GM18873 (cell line): ENCODE data around the gene UBXN11.

ENCODE experiments used
- ATAC-seq: cut with Tn5 transposase; IDR thresholded peaks from one replicate; pipeline ENCODE4 v1.9.1; 2021; ENCODE audit warnings: mild to moderate bottlenecking, moderate library complexity, moderate number of reproducible peaks; ENCODE audit not compliant: unreplicated experiment, low FRiP score

The UBXN11 gene

GRCh38 chr1:26288311-26288941 is 18.0 kb downstream of the UBXN11 start:
- ATAC-seq: no peak

- ATAC-seq: no peak
Observed at GRCh38 chr1:26287811-26288210, 18.6 kb downstream of the UBXN11 start.

- no peak for ATAC-seq
Observed at GRCh38 chr1:26287033-26287711, 19.3 kb downstream of the UBXN11 start.

- no peak for ATAC-seq
Observed at GRCh38 chr1:26286064-26286416, 20.4 kb downstream of the UBXN11 start.

GRCh38 chr1:26285366-26286063 is 20.9 kb downstream of the UBXN11 start:
- ATAC-seq: no peak

- no peak for ATAC-seq
Observed at GRCh38 chr1:26284597-26285347, 21.7 kb downstream of the UBXN11 start.

GRCh38 chr1:26283871-26284596 is 22.4 kb downstream of the UBXN11 start:
- no peak for ATAC-seq

GRCh38 chr1:26283279-26283853 is 23.1 kb downstream of the UBXN11 start:
- no peak for ATAC-seq

- no peak for ATAC-seq
Observed at GRCh38 chr1:26282401-26282918, 24.0 kb downstream of the UBXN11 start.

- ATAC-seq: no peak
Observed at GRCh38 chr1:26281971-26282370, 24.5 kb downstream of the UBXN11 start.

GRCh38 chr1:26281091-26281958 is 25.1 kb downstream of the UBXN11 start:
- ATAC-seq: no peak

- no peak for ATAC-seq
Observed at GRCh38 chr1:26280333-26281042, 25.9 kb downstream of the UBXN11 start.

- ATAC-seq: no peak
Observed at GRCh38 chr1:26279456-26280332, 26.7 kb downstream of the UBXN11 start, which contains the start of gene SH3BGRL3. Gene SH3BGRL3, plus strand, starts transcription at chr1:26280086. Its CDS starts 70 bp downstream, at chr1:26280156.

GRCh38 chr1:26278724-26279455 is 27.5 kb downstream of the UBXN11 start:
- ATAC-seq: no peak

GRCh38 chr1:26278303-26278702 is 28.1 kb downstream of the UBXN11 start:
- no peak for ATAC-seq

- ATAC-seq: no peak
Observed at GRCh38 chr1:26277719-26278118, 28.7 kb downstream of the UBXN11 start.

- no peak for ATAC-seq
Observed at GRCh38 chr1:26277261-26277661, 29.2 kb downstream of the UBXN11 start.
